ENCODE data around the gene PRPF8. TPM values are rescaled to one million over a fixed set of nuclear protein-coding genes. Genes with fewer than 3 reads are reported as not detected.

Gene PRPF8
- total and polyA plus RNA-seq, 2 of the 8 experiments (the other 6 are each of a cell fraction or from before 2014, with no cell fraction given) = 329 to 337 TPM

GRCh38 chr17:1707107-1707506 is 22.4 kb upstream of the PRPF8 start:
- H3K4ac ChIP-seq (replicated peaks; ENCODE audit: insufficient read length, low read depth, low read length) = no peak overlapping the region
- DNase-seq (ENCODE audit: low read depth in 1 of 2, low spot score in 2 of 2) (no peak), FAIRE-seq (no peak)
- H4K91ac ChIP-seq (replicated peaks; ENCODE audit: insufficient read length, low read length) = no peak overlapping the region
- H2BK120ac ChIP-seq (replicated peaks; ENCODE audit: low read depth, low read length) = no peak overlapping the region
- no peak overlapping the region for H2BK20ac ChIP-seq (ENCODE audit: low read length)
- H2BK5ac ChIP-seq (ENCODE audit: low read depth, low read length) = no peak overlapping the region
- no peaks in the 10 kb centered on the region for H3K79me2 ChIP-seq (ENCODE audit: control insufficient read depth in 1 of 2, insufficient read depth in 2 of 2, low read length in 2 of 2)
- H3K23ac ChIP-seq (ENCODE audit: insufficient read length) = no peak overlapping the region
- no peak overlapping the region for H3K4me3 ChIP-seq (ENCODE audit: extremely low read depth in 1 of 4, insufficient read depth in 2 of 4, low read depth in 3 of 4, low read length in 4 of 4)
- no peak overlapping the region for H4K5ac ChIP-seq (ENCODE audit: insufficient read length, low read depth, low read length)
- ChIA-PET CTCF (ENCODE audit: partially characterized antibody) (interaction anchor here (0.9 kb wide), 1 partner anchor 14 kb away, joined by 3 read pairs; no protein-coding TSS in a partner anchor), POLR2A (ENCODE audit: partially characterized antibody) (interaction anchor here (0.9 kb wide), 1 partner anchor 9 kb away, joined by 3 read pairs; no protein-coding TSS in a partner anchor)
- no peak overlapping the region for H3K4me2 ChIP-seq (ENCODE audit: insufficient read depth in 1 of 2, low read depth in 2 of 2, low read length in 2 of 2)
- H2BK15ac ChIP-seq (ENCODE audit: low read length) = no peak overlapping the region
- H2BK12ac ChIP-seq (ENCODE audit: low read depth, low read length) = no peak overlapping the region
- H3K23me2 ChIP-seq (ENCODE audit: low read depth, low read length) = peaks cover 9% of the 10 kb centered on the region; the same call in 1 of the 2 replicates
- H3K9me3 ChIP-seq (ENCODE audit: insufficient read depth in 2 of 2, low read depth in 1 of 2, low read length in 1 of 2) = no peaks in the 10 kb centered on the region
- no peak overlapping the region for H3K56ac ChIP-seq (replicated peaks; ENCODE audit: insufficient read length, low read depth, low read length)
- H3K14ac ChIP-seq (ENCODE audit: insufficient read length) = no peak overlapping the region
- WGBS, 2 experiments (ENCODE audit: extremely low coverage in 1 of 2, insufficient coverage in 1 of 2, insufficient read length in 1 of 2, insufficient replicate concordance in 2 of 2, low coverage in 1 of 2, low lambda C conversion rate in 2 of 2, missing lambda C conversion rate in 1 of 2) = 88% methylated on average over 4 of the region's 5 CpGs; no CpG with 5 or more reads in 1 of the 2 experiments
- peaks cover 0 to 2% (median 0%) of the 10 kb centered on the region in 4 experiments; a peak in 2 of 7 replicates for H3K27me3 ChIP-seq (replicated peaks in 1 of 4; ENCODE audit: control insufficient read depth in 3 of 4, extremely low read depth in 1 of 4, insufficient read depth in 3 of 4, low read length in 3 of 4)
- no peak overlapping the region for H4K8ac ChIP-seq (ENCODE audit: extremely low read depth, insufficient read depth, low read length)
- H2AFZ ChIP-seq (ENCODE audit: low read length) = no peak overlapping the region
- H3K79me1 ChIP-seq (ENCODE audit: low read depth, low read length) = no peaks in the 10 kb centered on the region
- no peak overlapping the region for H3K18ac ChIP-seq (ENCODE audit: extremely low read depth, low read length)
- H3K27ac ChIP-seq (ENCODE audit: low read depth, low read length) = no peak overlapping the region
- H3K4me1 ChIP-seq (replicated peaks in 1 of 4; ENCODE audit: control insufficient read depth in 3 of 4, insufficient read depth in 4 of 4, low read length in 3 of 4) = peaks cover 0 to 9% (median 4%) of the 10 kb centered on the region in 4 experiments; a peak in 4 of 7 replicates
- no peaks in the 10 kb centered on the region for H4K20me1 ChIP-seq (replicated peaks in 1 of 2; ENCODE audit: control insufficient read depth in 1 of 2, insufficient read depth in 2 of 2, low read length in 2 of 2)
- H3K9ac ChIP-seq (replicated peaks in 1 of 4; ENCODE audit: extremely low read depth in 1 of 4, low read depth in 3 of 4, low read length in 3 of 4) = no peak overlapping the region
- H2AK5ac ChIP-seq (ENCODE audit: low read depth, low read length) = no peak overlapping the region
- H3K36me3 ChIP-seq (ENCODE audit: control insufficient read depth in 2 of 4, insufficient read depth in 4 of 4, low read length in 3 of 4) = no peaks in the 10 kb centered on the region
- no peak for TF ChIP-seq RNF2 (IDR thresholded peaks at IDR 0.05; ENCODE audit: borderline replicate concordance, low read depth, low read length, missing control alignments, poor library complexity, severe bottlenecking)
- TF ChIP-seq KDM4A (IDR thresholded peaks at IDR 0.05; ENCODE audit: low read depth, low read length, severe bottlenecking) = no peak
- TF ChIP-seq ZNF274 (IDR thresholded peaks at IDR 0.05; ENCODE audit: borderline replicate concordance, extremely low read depth, low read length) = no peak
- no peak for TF ChIP-seq POU5F1 (IDR thresholded peaks at IDR 0.05; ENCODE audit: low read depth, low read length)
- no peak for TF ChIP-seq JUND (IDR thresholded peaks at IDR 0.05; ENCODE audit: low read length)
- no peak for TF ChIP-seq SP2 (IDR thresholded peaks at IDR 0.05; ENCODE audit: low read length)
- TF ChIP-seq TEAD4 (IDR thresholded peaks at IDR 0.05; ENCODE audit: low read depth, low read length) = no peak
- no peak for TF ChIP-seq ATF2 (IDR thresholded peaks at IDR 0.05; ENCODE audit: low read length)
- no peak for TF ChIP-seq YY1 (IDR thresholded peaks at IDR 0.05; ENCODE audit: low read depth, low read length)
- no peak for TF ChIP-seq GABPA (IDR thresholded peaks at IDR 0.05; ENCODE audit: borderline replicate concordance, insufficient read depth, low read length)
